ENCODE measurements around the gene ARMC9. TPM values are rescaled to one million over a fixed set of nuclear protein-coding genes. Genes with fewer than 3 reads are reported as not detected.

Gene ARMC9
- total and polyA plus RNA-seq, 2 donors (not counting 3 experiments of a cell fraction or from before 2014, with no cell fraction given): 16.4 to 24.2 TPM

DNA sequence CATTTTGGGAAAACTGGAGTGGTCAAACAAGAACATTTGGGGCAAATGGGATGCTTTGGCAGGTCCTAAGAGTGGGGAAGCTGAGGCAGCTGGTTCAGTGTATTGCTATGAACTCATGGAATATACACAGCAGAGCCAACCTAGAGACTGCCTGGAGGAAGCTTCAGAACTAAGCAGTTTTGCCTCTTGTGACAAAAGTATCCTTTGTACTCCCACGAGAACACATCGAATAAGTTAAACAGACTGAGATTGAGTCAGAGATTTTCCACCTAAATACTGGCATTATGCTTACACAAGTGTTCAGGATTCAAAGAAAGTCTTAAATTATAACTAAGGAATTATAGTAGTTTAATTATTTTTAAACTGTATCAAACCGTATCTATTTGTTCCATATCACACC, 5.2 kb upstream of the ARMC9 start:
- no peaks in the 10 kb centered on the region for H4K20me1 ChIP-seq (replicated peaks; ENCODE audit: control insufficient read depth, extremely low read depth, insufficient read depth, low read length)
- no peaks in the 10 kb centered on the region for H3K9me3 ChIP-seq (replicated peaks; ENCODE audit: control insufficient read depth, insufficient read depth, low read length)
- peak overlapping the region; percentile 21 for H2AFZ ChIP-seq (ENCODE audit: low read depth, low read length)
- no peak overlapping the region for H3K9ac ChIP-seq (replicated peaks; ENCODE audit: extremely low read depth, insufficient read depth, low read length)
- CTCF ChIA-PET: interaction anchor here (0.7 to 11.0 kb wide), 8 partner anchors 11 to 1760 kb away, joined by 3 to 226 read pairs (median 7); no protein-coding TSS in a partner anchor
- H3K4me3 ChIP-seq (replicated peaks in 1 of 3; ENCODE audit: insufficient read depth in 1 of 3, low read depth in 1 of 3, low read length in 3 of 3): no peak overlapping the region
- no peak overlapping the region for H3K4me2 ChIP-seq (ENCODE audit: insufficient read depth, low read length)
- no peak for DNase-seq (ENCODE audit: low read depth, low spot score)
- H3K4me1 ChIP-seq (ENCODE audit: control insufficient read depth, extremely low read depth, insufficient read depth, low read length): peaks cover 30% of the 10 kb centered on the region
- no peaks in the 10 kb centered on the region for H3K79me2 ChIP-seq (ENCODE audit: control insufficient read depth, insufficient read depth, low read length)
- TF ChIP-seq JUN (IDR thresholded peaks at IDR 0.05; ENCODE audit: borderline replicate concordance, insufficient read depth, insufficient read length, low read depth): no peak
- no peak for TF ChIP-seq POLR2AphosphoS5 (IDR thresholded peaks at IDR 0.05; ENCODE audit: insufficient read depth, low read depth, low read length)
- TF ChIP-seq POLR2A (IDR thresholded peaks at IDR 0.05; ENCODE audit: low read depth, low read length): no peak
- no peak for TF ChIP-seq MYC (IDR thresholded peaks at IDR 0.05; ENCODE audit: low read depth, low read length)
- no peak for TF ChIP-seq FOS (IDR thresholded peaks at IDR 0.05; ENCODE audit: borderline replicate concordance, insufficient read depth, low read length)
- TF ChIP-seq GATA2 (IDR thresholded peaks at IDR 0.05; ENCODE audit: insufficient read depth, insufficient read length, low read depth, low read length): no peak
- TF ChIP-seq, protein P1, sequence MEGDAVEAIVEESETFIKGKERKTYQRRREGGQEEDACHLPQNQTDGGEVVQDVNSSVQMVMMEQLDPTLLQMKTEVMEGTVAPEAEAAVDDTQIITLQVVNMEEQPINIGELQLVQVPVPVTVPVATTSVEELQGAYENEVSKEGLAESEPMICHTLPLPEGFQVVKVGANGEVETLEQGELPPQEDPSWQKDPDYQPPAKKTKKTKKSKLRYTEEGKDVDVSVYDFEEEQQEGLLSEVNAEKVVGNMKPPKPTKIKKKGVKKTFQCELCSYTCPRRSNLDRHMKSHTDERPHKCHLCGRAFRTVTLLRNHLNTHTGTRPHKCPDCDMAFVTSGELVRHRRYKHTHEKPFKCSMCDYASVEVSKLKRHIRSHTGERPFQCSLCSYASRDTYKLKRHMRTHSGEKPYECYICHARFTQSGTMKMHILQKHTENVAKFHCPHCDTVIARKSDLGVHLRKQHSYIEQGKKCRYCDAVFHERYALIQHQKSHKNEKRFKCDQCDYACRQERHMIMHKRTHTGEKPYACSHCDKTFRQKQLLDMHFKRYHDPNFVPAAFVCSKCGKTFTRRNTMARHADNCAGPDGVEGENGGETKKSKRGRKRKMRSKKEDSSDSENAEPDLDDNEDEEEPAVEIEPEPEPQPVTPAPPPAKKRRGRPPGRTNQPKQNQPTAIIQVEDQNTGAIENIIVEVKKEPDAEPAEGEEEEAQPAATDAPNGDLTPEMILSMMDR (IDR thresholded peaks at IDR 0.05; ENCODE audit: extremely low read depth in 1 of 2, insufficient read depth in 1 of 2, low read depth in 1 of 2, low read length in 2 of 2): no peak
- TF ChIP-seq, protein P2, sequence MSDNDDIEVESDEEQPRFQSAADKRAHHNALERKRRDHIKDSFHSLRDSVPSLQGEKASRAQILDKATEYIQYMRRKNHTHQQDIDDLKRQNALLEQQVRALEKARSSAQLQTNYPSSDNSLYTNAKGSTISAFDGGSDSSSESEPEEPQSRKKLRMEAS (IDR thresholded peaks at IDR 0.05; ENCODE audit: insufficient read depth, insufficient read length): no peak
- no peak for TF ChIP-seq EZH2 (IDR thresholded peaks at IDR 0.05; ENCODE audit: borderline replicate concordance, low read depth, low read length, severe bottlenecking)
- intact Hi-C loops (cut with micrococcal nuclease): loop anchor here (2.0 kb wide), 1 partner anchor 30 kb away; no protein-coding TSS in a partner anchor
- BruUV-seq (replicated peaks): no TSS peak
- dilution Hi-C loops (cut with MboI; ENCODE audit: extremely low pct_ligation_motif_present, low sequenced_read_pairs): no loop called here
- no peaks in the 10 kb centered on the region for H3K27me3 ChIP-seq (ENCODE audit: control insufficient read depth in 2 of 2, insufficient read depth in 2 of 2, low read length in 2 of 2)
- H3K9me1 ChIP-seq (replicated peaks; ENCODE audit: control insufficient read depth, extremely low read depth, insufficient read depth, low read length): no peaks in the 10 kb centered on the region
- POLR2A ChIA-PET: no interaction called here
- no peak overlapping the region for H3K27ac ChIP-seq (ENCODE audit: insufficient read depth, low read depth, low read length)
- no peaks in the 10 kb centered on the region for H3K36me3 ChIP-seq (ENCODE audit: control insufficient read depth in 2 of 2, extremely low read depth in 1 of 2, insufficient read depth in 2 of 2, low read length in 2 of 2)
- FAIRE-seq: no peak

Measured in endothelial cell of umbilical vein (primary cell).